Measurements from ENCODE around the gene HTR2A.
"Not testable (repeated sequence)": the region's sequence is repeated elsewhere in the genome, so short reads cannot be mapped to it uniquely, and the experiment has no call there.

The HTR2A gene

DNA sequence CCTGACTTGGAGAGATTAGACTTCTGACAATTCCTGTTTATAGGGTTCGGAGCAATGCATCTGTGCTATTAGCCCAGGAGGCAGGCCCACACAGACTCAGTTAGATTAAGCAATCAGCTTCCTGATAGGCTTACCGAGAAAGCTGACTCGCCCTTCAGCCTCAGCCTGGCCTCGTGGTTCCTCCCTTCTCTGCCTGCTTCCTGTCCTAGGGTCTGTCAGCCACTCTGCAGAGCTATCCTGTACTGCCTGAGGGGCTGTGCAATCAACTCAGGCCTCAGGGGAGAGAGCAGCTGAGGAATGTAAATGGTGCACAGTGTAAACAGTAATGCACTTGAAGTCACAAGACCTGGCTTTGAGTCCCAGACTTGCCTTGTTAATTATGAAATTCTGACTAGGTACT lies 30.7 kb downstream of the HTR2A start:
- DNase-seq = peak; percentile 56

DNA sequence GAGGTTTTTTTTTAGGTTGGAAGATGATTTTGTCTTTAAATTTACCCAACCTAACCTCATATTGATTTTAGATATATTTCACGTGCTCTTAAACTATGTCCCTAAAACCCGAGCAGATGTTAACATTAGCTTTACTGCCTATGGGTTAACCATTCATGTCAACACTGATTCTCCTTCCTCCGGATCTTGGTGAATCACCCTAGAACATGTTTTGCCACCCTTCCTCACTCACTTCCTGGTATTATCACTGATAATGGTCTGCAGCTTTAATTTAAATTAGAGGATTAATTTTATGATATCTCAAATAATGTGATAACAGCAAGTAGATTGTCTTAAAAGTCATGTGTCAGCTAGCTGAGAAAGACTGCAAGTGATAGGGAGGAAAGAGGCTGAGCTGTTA lies 31.9 kb downstream of the HTR2A start:
- DNase-seq = no peak

DNA sequence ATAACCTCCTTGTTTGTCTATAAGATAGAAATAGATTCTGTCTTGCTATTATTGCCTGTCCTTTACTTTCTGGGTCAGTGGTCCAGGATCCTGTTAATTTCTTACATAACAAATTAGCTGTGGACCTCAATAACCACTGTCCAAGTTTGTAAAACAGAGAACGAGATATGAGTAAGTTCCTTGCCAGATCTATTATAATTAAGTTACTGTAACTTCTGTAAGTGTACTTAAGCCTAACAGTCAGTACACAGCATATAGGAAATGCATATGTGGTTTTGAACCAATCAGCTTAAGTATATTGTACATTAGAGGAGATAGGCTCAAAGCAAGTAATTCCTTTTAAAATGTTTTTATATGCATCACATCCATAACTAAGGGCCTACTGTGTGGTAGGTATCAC lies 34.9 kb downstream of the HTR2A start:
- DNase-seq = no peak

DNA sequence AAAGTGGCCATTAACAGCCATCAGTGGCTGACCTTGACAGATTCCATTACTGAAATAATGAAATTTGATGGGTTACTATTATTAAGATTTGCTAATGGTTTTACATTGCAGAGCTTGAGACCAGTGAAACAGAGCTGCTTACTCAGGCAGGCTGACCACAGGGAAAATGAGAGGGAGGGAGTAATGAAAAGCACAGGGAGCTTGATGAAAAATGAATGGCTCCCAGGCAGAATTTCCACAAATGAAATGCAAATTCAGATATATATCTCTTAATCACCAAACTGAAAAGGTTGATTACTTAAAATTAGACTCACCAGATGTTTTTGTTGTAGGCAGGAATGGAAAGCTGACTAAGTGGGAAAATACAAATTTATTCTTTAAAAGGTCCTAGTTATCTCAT lies 36.1 kb downstream of the HTR2A start:
- DNase-seq = no peak

DNA sequence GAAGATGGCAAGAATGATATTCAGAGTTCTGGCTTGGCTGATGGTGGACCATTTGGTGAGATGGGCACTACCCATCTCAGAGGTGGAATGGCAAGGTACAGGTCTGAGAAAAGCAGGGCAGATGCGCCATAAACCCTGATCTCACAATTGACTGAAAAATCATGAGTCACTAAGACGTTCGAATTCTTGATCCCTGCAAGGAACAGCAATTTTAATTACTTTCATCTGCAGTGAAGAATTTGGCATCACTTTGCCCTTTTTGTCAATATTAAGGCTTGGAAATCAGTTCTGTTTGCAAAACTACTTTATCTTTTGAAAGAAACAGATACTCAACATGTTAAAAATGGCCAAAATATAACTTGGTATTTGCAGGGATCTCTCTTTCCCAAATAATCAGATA lies 38.1 kb downstream of the HTR2A start:
- no peak for DNase-seq

DNA sequence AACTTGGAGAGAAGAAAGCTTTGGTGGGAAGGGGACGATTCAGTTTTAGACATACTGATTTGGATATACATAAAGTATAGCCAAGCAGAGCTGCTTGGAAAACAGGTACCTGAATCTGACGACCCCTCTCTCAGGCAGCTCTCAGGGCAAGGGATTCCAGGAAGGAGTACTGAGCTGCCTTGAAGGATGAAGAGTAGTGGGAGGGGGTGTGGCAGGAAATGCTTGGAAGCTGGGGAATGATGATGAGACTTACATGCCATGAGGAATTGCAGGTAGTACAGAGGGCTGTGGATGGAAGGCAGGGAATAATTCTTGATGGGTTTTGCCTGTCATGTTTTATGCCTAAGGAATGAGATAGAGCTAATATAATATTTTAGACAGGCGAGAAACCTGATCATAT lies 38.7 kb downstream of the HTR2A start:
- no peak for DNase-seq

DNA sequence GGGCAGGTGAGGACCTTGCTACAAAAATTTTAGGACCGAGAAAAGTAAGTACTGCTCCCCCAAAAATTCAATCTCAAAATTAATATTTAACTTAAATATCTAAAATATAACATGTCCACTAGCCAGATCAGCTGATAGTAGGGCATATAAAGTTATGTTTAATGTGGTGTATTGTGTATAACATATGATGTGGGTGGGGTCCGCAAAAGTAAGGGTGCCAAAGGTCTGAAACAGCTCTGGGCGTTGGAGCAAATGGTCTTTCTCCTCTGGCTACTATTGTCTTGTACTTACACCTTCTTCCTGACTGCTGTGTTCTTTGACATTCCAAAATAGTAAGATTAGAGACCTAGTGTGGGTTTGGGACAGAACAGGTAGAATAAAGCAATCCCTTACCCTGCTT lies 41.2 kb downstream of the HTR2A start:
- no peak for DNase-seq

DNA sequence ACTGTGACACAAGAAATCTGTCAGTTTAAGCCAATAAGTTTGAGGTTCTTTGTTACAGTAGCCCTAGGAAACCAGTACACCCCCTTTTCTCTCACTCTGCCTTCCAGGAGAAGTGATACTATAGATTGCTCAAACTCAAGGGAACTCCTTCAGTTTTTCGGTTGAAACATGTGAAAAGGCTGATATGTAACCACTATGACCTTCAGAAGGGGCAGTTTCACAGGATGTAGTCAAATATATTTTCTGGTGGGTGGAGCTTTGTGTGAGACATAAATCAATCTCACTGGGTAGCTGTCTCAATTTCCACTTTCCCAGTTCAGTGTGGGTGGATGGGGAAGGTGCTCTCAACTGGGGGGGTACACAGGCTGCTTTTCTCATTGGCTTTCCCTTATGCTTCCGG lies 41.7 kb downstream of the HTR2A start:
- DNase-seq = no peak

DNA sequence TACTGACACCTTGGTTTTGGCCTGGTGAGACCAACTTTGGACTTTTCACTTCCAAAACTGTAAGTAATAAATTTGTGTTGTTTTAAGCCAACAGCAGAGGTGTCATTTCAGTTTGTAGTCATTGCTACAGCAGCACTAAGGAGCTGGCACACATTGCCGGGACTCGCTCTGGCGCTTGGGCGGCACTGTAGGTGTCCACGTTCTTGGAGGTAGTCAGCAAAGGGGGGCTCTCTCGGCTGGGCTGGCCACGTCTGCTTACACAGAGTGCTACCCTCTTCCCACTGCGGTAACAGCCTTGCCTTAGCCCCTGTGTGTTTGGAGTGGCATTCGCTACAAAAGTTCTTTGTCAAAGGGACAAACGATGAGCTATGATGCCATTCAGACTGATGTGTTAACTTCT lies 44.7 kb downstream of the HTR2A start:
- DNase-seq = no peak

DNA sequence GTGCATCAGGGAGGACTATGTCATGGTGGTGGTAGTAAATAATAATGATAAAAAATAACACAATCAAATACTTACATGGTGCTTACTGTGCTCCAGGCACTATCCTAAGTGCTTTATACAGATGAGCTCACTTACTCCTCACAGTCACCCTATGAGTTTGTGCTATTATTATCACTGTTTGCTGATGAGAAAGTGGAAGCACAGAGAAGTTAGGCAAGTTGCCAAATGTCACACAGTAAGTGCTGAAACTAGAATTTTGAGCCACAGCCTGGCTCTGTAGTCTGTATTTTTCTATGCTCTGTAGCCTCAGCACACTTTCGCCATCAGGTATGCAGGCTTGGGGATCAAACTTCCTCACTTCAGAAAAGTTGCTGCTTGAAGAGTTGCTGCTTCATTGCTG lies 46.6 kb downstream of the HTR2A start:
- DNase-seq = peak; percentile 18

DNA sequence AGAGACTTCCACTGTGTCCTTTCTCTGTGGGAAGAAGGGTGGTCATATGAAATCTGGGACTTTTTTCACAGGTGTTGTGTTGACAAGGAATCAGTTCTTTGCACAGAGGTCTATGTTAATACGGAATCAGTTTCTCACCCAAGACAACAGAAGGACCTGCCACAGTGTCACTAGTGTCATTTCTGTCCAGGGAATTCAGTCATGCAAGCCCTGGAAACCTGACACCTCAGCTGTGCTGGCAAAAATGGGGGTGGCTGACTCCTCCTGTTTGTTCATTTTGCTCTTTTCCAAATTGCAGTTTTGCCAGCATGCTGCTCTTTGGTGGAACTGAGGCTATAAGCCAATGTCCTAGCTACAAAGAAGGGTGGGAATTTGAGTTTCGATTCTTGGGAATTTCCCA lies 50.1 kb downstream of the HTR2A start:
- no peak for DNase-seq

DNA sequence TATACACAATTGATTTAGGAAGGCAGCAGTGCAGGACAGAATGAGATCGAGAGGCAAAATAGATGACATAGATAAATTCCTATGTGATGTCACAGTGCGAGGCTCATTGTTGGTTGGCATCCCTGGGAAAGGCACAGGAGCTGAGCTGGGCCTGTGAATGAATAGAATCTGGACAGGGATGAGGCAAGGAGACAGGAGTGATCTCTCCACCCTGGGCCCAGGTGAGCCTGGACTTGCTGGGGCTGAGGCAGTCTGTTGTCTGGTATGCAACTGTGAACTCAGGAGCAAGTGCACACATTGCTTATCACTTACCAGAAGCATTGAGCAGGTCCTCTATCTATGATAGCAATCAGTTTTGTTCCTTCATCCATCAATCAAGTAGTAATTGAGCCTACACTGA lies 51.7 kb downstream of the HTR2A start:
- DNase-seq = no peak

DNA sequence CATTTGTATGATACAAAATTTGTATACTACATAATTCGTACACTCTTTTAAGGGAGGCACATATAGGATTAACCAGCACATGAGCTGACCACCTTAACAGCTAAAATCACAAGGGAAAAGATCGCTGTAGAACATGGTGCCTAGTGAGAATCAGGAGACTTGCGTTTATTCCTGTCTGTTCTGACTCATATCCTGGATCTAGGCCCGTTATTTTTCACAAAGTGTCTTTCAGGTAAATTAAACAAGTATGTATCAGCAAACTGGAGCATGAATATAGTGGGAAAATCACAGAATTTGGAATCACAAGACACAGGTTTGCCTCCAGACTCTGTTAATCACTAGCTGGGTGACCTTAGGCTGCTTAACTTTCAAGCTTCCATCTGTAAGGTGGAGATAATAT lies 52.4 kb downstream of the HTR2A start:
- DNase-seq = no peak

DNA sequence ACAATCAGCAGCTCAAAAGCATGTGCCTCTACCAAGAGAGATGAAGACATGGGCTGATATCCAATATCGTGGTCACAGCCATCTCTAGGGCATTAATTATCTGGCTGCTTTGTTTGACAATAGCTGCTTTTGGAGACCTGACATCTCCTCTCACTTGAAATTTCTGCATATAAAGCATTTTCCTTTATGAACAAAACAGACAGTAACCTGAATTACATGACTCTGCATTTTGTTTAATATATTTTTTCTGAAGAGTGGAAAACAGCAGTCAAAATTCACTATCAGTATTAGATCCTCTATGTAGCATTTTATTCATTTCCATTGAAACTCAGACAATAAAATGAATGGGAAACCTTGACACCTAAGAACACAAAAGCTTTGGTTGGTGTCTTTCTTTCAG lies 57.5 kb downstream of the HTR2A start:
- DNase-seq = no peak

DNA sequence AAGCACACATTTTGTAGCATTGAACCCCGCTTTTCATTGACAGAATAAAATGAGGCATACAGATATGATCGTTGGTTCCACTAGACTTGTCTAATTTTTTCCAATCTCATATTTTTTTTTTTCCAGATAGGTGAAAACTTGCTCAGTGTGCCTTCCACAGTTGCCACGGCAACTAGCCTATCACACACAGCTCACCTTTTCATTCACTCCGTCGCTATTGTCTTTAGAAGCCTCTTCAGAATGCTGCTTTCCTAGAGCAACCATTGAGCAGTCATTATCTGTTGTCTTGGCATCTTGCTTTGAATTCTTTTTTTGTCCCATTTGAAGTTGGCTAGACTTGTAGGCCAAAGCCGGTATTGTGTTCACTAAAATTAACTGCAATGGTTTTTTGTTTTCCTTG lies 62.2 kb downstream of the HTR2A start:
- DNase-seq = no peak

DNA sequence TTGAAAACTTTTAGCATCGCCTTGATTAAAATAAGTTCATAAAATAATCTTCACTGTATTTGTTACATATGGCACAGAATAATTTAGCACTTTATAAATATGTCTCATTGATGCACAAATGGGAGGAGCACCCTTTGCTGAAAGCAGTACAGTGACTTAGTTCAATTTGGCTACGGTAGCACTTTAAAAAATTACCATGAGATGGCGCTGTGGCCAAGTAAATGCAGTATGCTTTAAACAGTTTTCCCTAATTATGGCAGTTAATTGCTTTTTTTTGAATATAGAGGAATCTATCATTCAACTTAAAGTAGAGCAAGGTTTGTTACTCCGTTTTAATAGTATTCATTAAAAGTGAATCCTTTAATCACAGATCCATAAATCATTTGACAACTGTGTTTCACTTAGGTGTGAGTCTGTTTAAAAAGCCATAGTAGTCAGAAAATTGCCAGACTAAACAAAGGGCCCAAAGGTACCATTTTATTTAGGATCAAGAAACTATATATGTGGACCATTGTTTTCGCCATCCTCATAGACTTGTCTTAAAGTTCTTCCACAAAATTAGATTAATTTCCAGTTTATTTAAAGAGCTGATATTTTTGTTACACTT lies 65.2 kb downstream of the HTR2A start:
- peak; percentile 57 for DNase-seq

DNA sequence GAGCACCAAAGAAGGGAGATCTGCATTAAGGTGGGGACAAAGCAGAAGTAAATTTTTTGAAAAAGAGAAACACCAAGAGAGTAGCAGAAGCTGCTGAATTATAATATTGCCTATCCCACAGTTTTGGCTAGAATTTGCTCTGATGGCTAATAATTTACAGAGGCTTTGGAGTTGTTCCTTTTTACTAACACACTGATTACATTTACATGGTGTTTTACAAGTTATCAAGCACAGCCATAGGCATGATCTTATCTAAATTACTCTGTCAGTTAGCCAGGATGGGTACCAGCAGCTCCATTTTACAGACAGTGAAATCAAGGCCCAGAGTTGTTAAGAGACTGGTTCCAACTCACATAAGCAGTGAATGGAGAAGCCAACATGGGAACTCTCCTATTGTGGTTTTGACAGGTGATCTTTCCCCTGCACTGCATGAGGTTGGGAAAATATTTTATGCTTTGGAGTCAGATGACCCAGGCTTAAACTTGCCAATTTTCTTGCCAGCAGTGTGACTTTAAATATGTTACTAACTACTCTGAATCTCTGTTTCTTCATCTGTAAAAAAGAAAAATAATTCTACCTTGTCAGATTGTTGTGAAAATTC lies 66.3 kb downstream of the HTR2A start:
- no peak for DNase-seq

DNA sequence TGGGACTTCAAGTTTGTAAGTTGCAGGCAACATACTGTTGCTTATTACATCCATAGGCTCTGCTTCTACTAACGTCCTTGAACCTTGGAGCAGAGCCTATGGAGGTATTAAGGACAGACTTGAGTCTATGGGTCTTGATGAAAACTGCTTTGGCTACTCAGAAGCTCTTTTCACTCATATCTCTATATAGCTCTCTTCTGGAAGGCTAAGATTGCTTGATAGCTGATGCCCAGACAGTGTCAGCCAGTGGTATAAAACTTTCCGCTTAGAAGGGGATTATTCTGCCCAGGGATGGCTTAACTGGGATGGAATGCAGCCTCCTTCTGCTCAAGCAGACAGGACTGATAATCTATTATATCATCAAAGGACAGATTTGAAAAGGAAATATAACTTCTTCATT lies 74.3 kb downstream of the HTR2A start:
- no peak for DNase-seq

DNA sequence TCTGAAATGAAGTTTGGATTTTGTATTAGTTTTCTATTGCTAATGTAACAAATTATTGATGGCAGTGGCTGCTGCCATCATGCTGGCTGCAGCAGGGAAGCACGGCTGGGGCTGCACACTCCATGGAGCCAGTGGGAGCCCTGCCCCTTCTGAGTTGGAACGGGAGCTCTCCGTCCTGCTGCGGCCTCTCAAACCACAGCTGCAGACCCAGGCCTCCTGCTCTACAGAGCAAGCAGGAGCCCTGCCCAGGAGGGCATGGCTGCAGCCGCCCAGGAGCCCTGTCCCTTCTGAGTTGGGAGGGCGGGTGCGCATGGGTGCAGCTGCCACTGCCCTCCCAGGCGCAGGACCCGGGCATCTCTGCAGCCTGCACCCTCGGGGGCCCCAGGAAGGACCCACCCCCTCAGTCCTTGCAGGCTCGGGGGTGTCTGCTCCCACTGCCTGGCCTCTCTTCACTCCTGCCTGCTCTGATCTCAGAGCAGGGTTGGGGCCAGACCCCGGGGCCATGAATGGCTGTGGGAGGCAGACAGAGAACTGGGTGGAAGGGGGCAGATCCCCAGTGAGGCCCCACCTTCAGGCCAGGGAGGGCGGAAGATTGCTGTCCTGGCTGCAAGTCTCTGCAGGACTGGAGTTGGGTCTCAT lies 78.9 kb downstream of the HTR2A start:
- no peak for DNase-seq

DNA sequence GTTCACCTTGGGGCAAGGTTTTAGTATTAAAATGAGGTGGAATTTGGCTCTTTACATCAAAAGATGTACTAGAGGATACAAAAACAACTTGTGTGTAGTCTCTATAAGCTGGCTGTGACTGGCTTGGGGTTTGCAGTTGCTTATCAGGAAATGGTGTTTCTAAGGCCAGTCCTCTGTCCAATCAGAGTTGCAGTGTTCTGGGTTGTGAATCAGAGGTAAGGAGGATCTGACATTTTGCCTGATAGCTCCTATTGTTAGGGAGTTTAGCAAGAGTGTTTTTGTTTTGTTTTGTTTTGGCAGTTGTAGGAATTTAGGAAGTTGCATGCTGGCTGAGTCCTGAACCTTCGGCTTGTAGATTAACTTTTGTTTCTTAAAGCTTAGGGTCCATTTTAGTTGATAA lies 79.8 kb downstream of the HTR2A start:
- DNase-seq = no peak

DNA sequence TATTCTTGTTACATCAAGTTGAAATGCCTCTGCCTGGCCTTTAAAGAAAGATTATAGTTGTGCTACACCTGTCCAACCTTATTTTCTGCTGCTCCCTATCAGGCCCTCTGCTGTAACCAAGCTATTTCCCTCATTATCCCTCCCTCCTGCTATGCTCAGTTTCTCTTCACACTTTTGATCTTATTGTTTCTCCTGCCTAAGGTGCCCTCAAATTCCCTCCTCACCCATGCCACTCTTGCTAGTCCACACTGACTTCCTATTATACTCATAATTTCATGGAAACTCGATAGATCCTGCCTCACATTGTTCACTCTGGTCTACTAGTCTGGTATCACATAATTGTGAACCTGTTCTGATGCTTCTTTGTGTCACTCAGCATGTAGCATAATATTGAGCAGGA lies 80.5 kb downstream of the HTR2A start:
- no peak for DNase-seq

DNA sequence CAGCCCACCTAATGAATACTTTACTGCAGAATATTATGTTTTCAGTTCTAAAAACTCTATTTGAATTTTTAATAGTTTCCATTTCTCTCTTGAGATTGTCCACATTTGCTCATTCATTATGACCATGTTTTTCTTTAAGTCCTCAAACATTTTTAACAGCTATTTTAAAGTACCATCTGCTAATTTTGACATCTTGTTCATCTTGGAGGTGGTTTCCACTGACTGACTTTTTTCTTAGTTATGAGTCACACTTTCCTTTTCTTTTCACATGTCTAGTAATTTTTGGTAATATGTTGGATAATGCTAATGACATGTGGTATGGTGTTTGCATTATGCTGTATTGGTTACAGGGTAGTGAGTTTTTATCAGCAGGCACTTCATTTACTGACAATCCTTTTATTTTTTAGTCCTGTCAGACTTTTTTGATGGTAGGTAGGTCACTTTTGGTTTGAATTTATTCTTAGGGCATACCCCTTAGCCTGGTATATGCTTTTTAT lies 84.5 kb downstream of the HTR2A start:
- no peak for DNase-seq

DNA sequence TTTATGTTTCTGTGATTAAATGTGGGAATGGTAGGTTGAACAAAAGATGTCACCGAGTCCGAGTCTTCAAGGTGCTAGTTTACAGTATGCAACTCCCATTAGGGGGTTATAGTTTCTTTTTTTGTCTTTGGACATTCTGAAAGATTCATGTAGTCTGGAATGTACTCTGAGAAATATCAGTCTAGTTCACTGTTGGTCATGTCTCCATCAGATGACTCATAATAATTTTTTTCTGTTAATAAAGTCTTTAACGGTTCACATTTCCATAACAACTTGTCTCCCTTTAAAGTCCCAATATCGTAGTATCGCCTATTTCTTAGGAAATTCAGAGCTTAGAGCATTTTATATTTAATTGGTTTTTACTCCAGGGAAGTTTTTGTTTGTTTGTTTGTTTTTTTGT lies 86.4 kb downstream of the HTR2A start:
- peak; percentile 37 for DNase-seq

DNA sequence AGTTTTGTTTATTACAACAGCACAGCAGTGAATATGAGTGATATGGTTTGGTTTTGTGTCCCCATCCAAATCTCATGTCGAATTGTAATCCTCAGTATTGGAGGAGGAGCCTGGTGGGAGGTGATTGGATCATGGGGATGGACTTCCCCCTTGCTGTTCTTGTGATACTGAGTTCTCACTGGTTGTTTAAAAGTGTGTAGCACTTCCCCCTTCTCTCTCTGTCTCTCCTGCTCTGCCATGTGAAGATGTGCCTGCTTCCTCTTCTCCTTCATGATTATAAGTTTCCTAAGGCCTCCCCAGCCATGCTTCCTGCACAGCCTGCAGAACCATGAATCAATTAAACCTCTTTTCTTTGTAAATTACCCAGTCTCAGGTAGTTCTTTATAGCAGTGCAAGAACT lies 91.9 kb downstream of the HTR2A start:
- not testable (repeated sequence) for DNase-seq

DNA sequence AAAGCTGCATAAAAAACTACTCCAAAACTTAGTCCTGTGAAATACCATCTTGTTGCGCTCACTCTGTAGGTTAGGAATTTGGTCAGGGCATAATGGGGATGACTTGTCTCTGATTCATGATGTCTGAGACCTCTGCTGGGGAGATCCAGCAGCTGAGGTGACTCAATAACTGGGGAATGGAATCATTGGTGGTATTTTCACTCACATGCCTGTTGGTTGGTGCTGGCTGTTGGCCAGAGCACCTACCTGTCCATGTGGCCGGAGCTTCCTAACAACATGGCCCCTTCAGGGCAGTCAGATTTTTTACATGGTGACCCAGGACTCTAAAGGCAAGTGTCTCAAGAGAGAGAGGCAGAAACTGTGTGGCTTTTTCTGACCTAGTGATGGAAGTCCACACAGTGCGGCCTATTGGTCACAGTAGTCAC lies 92.5 kb downstream of the HTR2A start:
- DNase-seq = peak; percentile 99
